H1 (cell line): ENCODE measurements around the gene PIK3R5. TPM values are rescaled to one million over a fixed set of nuclear protein-coding genes. Genes with fewer than 3 reads are reported as not detected.

ENCODE experiments used
- BCL11A ChIP-seq, 2 experiments: IDR thresholded peaks; one replicate each; pipeline ENCODE4 v1.6.1; 2011; ENCODE audit warnings: low read depth in 2 of 2, low read length in 2 of 2, mild to moderate bottlenecking in 2 of 2
- KDM4A ChIP-seq: IDR thresholded peaks from one replicate; pipeline ENCODE4 v1.7.1; 2012; ENCODE audit warnings: low read depth, mild to moderate bottlenecking, moderate library complexity, low read length, inconsistent platforms; ENCODE audit not compliant: severe bottlenecking
- KDM5A ChIP-seq: fragments of 200-600 bp; IDR thresholded peaks from 2 replicates; pipeline ENCODE4 v1.7.1; 2012; ENCODE audit warnings: mild to moderate bottlenecking, low read length, inconsistent platforms, mixed read lengths
- SIN3A ChIP-seq, 2 experiments: IDR thresholded peaks in 1 of 2; conservative IDR thresholded peaks in 1 of 2; 2 replicates each; pipeline ENCODE4 v1.6.1; 2011 to 2012; ENCODE audit warnings: low read length in 2 of 2, improper control_type of control experiment in 1 of 2, low read depth in 1 of 2, mild to moderate bottlenecking in 1 of 2
- polyA plus RNA-seq, 7 experiments: library from polyadenylated mRNA; depleted of rRNA in 3 of 7; stranded (reverse) in 5 of 7; unstranded in 2 of 7; fragments of >200 nt in 5 of 7; fragments of 200-250 nt in 2 of 7; gene quantifications; 1 replicate in 5 of 7; 2 replicates in 1 of 7; 4 replicates in 1 of 7; pipeline versions ENCODE4 v1.2.1 to v1.2.3, GENCODE V29; 2011 to 2013; ENCODE audit warnings: missing spikeins in 2 of 7, mixed read lengths in 2 of 7
- total RNA-seq: library from RNA; stranded (reverse); fragmentation: NEBNext Ultra II Directional; extraction: Animal tissue kit (Norgen Biotek cat#: 25700); gene quantifications from 2 replicates; pipeline ENCODE4 v1.2.1, GENCODE V29; 2021
- TF ChIP-seq, protein P1 (sequence below): IDR thresholded peaks from 2 replicates; pipeline ENCODE4 v1.6.1; 2011; ENCODE audit warnings: low read depth, mild to moderate bottlenecking, low read length; ENCODE audit not compliant: insufficient read depth

Gene PIK3R5
- total and polyA plus RNA-seq, 2 of the 8 experiments (the other 6 are each of a cell fraction or from before 2014, with no cell fraction given) = 2.7 to 4.3 TPM

DNA sequence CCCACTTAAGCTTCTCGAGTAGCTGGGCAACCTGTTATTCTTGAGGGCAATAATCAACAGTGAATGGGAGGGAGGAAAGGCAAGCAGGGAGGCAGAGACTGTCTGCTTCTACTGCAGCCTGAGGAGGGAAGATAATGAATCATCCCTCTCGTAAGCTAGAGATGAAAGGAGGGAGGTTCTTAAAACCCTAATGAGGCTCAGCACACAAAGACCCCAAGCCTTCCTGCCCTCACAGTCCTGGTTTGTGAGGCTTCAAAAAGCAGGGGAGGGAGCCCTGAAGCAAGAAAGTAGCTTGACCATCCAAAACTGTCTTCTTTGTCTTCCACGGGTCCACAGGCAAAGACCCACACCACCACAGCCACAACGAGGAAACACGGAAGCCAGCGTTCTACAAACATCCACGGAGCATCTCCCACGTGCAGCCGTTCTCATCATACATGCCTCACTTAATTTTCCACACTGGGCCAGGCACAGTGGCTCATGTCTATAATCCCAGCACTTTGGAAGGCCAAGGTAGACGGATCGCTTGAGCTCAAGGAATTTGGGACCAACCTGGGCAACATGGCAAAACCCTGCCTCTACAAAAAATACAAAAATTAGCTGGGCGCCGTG lies 1.8 kb downstream of the PIK3R5 start (continued):
- TF ChIP-seq, protein P1, sequence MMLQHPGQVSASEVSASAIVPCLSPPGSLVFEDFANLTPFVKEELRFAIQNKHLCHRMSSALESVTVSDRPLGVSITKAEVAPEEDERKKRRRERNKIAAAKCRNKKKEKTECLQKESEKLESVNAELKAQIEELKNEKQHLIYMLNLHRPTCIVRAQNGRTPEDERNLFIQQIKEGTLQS = no peak
- TF ChIP-seq KDM4A = no peak
- no peak for TF ChIP-seq SIN3A (conservative IDR thresholded peaks at IDR 0.05 in 1 of 2, IDR thresholded peaks at IDR 0.05 in 1 of 2; ENCODE audit: low read depth in 1 of 2, low read length in 2 of 2)
- no peak for TF ChIP-seq BCL11A (IDR thresholded peaks at IDR 0.05; ENCODE audit: low read depth in 2 of 2, low read length in 2 of 2)
- TF ChIP-seq KDM5A = no peak
